Stomach (tissue), 9 donors: Measurements from ENCODE around the gene MYLK3. TPM values are rescaled to one million over a fixed set of nuclear protein-coding genes. Genes with fewer than 3 reads are reported as not detected.

Source experiments
- DNase-seq, 2 donors: peaks; one replicate each; pipeline versions ENCODE4 v3.0.0 to v3.0.0-alpha.2; 2013 to 2019
- H3K27ac ChIP-seq, 5 donors: fragments of 200-600 bp in 4 of 5; sonication (generic) in 4 of 5; one replicate each; pipeline ENCODE4 v1.5.1; 2013 to 2019; ENCODE audit warnings: mild to moderate bottlenecking in 1 of 5, moderate library complexity in 1 of 5
- H3K27me3 ChIP-seq, 3 donors: fragments of 200-600 bp; sonication (generic); one replicate each; pipeline ENCODE4 v1.5.1; 2017 to 2019; ENCODE audit warnings: mixed run types in 1 of 3
- H3K36me3 ChIP-seq, 4 donors: fragments of 200-600 bp; sonication (generic); 1 replicate in 3 of 4; 2 replicates in 1 of 4; pipeline ENCODE4 v1.5.1; 2016 to 2019
- H3K4me1 ChIP-seq, 4 donors: fragments of 200-600 bp; sonication (generic); one replicate each; pipeline ENCODE4 v1.5.1; 2016 to 2019
- H3K4me3 ChIP-seq, 4 donors: fragments of 200-600 bp; sonication (generic) in 3 of 4; one replicate each; pipeline ENCODE4 v1.5.1; 2016 to 2019; ENCODE audit warnings: mild to moderate bottlenecking in 1 of 4
- H3K9me3 ChIP-seq, 4 donors: fragments of 200-600 bp; sonication (generic); one replicate each; pipeline ENCODE4 v1.5.1; 2016 to 2019
- EP300 ChIP-seq: sonication (generic); formaldehyde crosslinking; IDR thresholded peaks from one replicate; pipeline ENCODE4 v1.6.1; 2017; ENCODE audit warnings: antibody characterized with exemption
- POLR2A ChIP-seq, 4 donors: fragments of 450-650 bp; IDR thresholded peaks; one replicate each; pipeline ENCODE4 v1.6.1; 2016; ENCODE audit warnings: antibody characterized with exemption in 4 of 4, control low read depth in 2 of 4, mild to moderate bottlenecking in 1 of 4, moderate library complexity in 1 of 4
- POLR2AphosphoS5 ChIP-seq, 3 donors: sonication (generic); formaldehyde crosslinking; IDR thresholded peaks; one replicate each; pipeline ENCODE4 v1.6.1; 2016; ENCODE audit warnings: antibody characterized with exemption in 3 of 3
- WGBS, 5 donors: extraction: QIAGEN DNeasy Blood & Tissue Kit in 3 of 5; methylation state at CpG; one replicate each; pipeline versions ENCODE4 v1.1.5 to v1.1.7; 2013 to 2018; 5-methylcytosine and 5-hydroxymethylcytosine counted together
- intact Hi-C: fragments of 100-400 bp; cut with DNase I; formaldehyde crosslinking; loops from one replicate; pipeline ENCODE4 v1.15.1; 2023; ENCODE audit warnings: low total_unique reads
- polyA plus RNA-seq, 3 donors: library from polyadenylated mRNA; stranded (reverse); fragments of 200-250 nt; gene quantifications; one replicate each; pipeline ENCODE4 v1.2.3, GENCODE V29; 2013
- total RNA-seq, 5 donors: library from RNA; depleted of rRNA; stranded (reverse); fragments of >200 nt; gene quantifications; one replicate each; pipeline versions ENCODE4 v1.1.0 to v1.2.3, GENCODE V29; 2014 to 2016
- TF ChIP-seq, protein P1 (sequence below), 7 experiments: fragments of 450-650 bp in 4 of 7; fragments of 200-600 bp in 3 of 7; sonication (generic) in 3 of 7; IDR thresholded peaks; one replicate each; pipeline ENCODE4 v1.5.1; 2016 to 2019; ENCODE audit warnings: antibody characterized with exemption in 7 of 7, control low read depth in 2 of 7, mild to moderate bottlenecking in 1 of 7
- donor health status: healthy with polysubstance abuse.
- donor health status: Bipolar disorder and iron deficiency.
- donor health status: healthy.

The MYLK3 gene
- total and polyA plus RNA-seq, 8 donors = 0.05 to 0.46 (median 0.12) TPM; not detected in 4

DNA sequence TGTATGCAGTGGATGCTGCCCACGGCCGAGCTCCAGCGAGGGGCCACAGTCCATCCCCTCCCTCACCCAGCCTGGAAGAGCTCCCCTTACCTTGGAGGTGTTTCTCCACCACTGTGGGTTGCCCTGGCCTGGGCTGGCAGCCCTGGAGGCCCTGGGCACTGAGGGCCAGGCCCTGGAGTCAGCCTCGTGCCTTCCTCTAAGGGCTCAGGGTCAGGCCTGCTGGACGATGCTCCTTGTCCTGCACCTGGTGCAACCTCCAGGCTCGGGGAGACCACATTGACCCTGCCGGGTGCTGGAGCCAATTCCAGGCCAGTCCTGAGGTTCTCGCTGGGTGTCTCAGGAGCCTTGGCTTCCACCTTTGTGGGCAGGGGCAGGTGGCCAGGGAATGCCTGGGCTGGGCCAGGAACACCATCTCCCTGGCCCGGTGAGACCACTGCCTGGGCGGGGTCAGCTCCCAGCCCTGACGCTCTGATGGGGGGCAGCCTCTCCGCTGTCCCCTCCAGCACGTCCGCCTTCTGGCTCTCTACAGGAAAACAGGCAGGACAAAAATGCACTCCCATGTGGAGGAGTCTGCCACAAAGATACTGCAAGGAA, 10.4 kb downstream of the MYLK3 start:
- no peak for TF ChIP-seq EP300
- TF ChIP-seq, protein P1, sequence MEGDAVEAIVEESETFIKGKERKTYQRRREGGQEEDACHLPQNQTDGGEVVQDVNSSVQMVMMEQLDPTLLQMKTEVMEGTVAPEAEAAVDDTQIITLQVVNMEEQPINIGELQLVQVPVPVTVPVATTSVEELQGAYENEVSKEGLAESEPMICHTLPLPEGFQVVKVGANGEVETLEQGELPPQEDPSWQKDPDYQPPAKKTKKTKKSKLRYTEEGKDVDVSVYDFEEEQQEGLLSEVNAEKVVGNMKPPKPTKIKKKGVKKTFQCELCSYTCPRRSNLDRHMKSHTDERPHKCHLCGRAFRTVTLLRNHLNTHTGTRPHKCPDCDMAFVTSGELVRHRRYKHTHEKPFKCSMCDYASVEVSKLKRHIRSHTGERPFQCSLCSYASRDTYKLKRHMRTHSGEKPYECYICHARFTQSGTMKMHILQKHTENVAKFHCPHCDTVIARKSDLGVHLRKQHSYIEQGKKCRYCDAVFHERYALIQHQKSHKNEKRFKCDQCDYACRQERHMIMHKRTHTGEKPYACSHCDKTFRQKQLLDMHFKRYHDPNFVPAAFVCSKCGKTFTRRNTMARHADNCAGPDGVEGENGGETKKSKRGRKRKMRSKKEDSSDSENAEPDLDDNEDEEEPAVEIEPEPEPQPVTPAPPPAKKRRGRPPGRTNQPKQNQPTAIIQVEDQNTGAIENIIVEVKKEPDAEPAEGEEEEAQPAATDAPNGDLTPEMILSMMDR (IDR thresholded peaks at IDR 0.05) = no peak
- no peak for TF ChIP-seq POLR2AphosphoS5 (IDR thresholded peaks at IDR 0.05)
- no peak for TF ChIP-seq POLR2A (IDR thresholded peaks at IDR 0.05)
- H3K27me3 ChIP-seq = no peaks in the 10 kb centered on the region
- H3K4me3 ChIP-seq = no peak overlapping the region
- WGBS, 5 donors = 75 to 82% (median 81%) methylated on average over 4 to 14 of the region's 14 CpGs
- H3K27ac ChIP-seq = no peak overlapping the region
- H3K4me1 ChIP-seq = no peaks in the 10 kb centered on the region
- no peaks in the 10 kb centered on the region for H3K9me3 ChIP-seq
- no peak for DNase-seq
- H3K36me3 ChIP-seq = no peaks in the 10 kb centered on the region
- intact Hi-C loops = no loop called here

DNA sequence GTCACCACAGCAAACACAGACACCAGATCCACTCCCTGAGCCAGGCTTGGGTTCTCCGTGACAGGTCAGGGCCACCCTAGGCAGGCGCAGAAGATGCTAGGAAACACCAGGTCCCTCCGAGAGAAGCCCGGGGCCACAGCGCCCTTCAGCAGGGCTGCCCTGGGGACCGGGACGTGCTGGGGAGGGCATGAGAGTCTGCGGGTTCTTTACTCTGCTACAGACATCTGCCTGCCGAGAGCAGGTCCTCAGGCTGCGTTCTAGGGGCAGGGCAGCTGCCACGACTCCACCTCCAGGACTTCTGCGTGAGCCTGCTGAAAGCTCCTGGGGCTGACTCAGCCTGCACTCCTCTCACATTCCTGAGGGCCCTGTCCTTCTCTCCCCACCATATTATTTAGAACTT, 11.4 kb downstream of the MYLK3 start:
- WGBS, 5 donors = 68 to 81% (median 70%) methylated on average over 11 to 12 of the region's 12 CpGs
- intact Hi-C loops = no loop called here
- H3K36me3 ChIP-seq = no peaks in the 10 kb centered on the region
- no peak for TF ChIP-seq EP300
- TF ChIP-seq POLR2A (IDR thresholded peaks at IDR 0.05) = no peak
- TF ChIP-seq POLR2AphosphoS5 (IDR thresholded peaks at IDR 0.05) = no peak
- TF ChIP-seq, protein P1 (IDR thresholded peaks at IDR 0.05) = no peak
- H3K4me1 ChIP-seq = no peaks in the 10 kb centered on the region
- H3K27me3 ChIP-seq = no peaks in the 10 kb centered on the region
- no peaks in the 10 kb centered on the region for H3K9me3 ChIP-seq
- no peak overlapping the region for H3K27ac ChIP-seq
- no peak for DNase-seq
- H3K4me3 ChIP-seq = no peak overlapping the region

DNA sequence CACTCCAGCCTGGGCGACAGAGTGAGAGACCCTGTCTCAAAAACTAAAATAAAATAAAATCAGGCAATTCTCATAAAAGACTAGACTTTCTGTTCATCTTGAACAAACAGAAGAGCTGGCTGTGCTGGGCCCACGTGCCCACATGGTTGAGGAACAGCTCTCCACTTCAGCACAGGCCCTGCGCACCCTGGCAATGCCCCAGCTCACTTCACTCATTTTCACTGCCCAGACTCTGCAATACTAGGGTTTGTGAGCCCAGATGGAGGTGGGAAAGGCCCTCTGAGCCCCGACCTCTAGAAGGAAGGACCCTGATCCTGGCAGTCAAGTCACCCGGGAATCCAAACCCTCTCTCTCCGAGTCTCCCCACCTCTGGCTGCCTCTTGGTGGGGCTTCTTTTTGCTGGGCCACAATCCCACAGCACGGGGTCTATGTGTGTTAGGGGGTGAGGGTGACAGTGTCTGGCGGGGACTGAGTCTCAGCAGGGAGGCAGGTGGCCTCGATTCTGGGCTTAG, 14.8 kb downstream of the MYLK3 start:
- Histone ChIP-seq H3K4me3 (no peak overlapping the region), H3K4me1 (no peaks in the 10 kb centered on the region), H3K36me3 (no peaks in the 10 kb centered on the region), H3K27me3 (no peaks in the 10 kb centered on the region), H3K27ac (no peak overlapping the region), H3K9me3 (no peaks in the 10 kb centered on the region)
- no peak for DNase-seq
- intact Hi-C loops = no loop called here
- no peak for TF ChIP-seq POLR2AphosphoS5 (IDR thresholded peaks at IDR 0.05)
- no peak for TF ChIP-seq POLR2A (IDR thresholded peaks at IDR 0.05)
- TF ChIP-seq EP300 = no peak
- TF ChIP-seq, protein P1 (IDR thresholded peaks at IDR 0.05) = no peak
- WGBS, 5 donors = 73 to 85% (median 76%) methylated on average over 9 of the region's 9 CpGs

DNA sequence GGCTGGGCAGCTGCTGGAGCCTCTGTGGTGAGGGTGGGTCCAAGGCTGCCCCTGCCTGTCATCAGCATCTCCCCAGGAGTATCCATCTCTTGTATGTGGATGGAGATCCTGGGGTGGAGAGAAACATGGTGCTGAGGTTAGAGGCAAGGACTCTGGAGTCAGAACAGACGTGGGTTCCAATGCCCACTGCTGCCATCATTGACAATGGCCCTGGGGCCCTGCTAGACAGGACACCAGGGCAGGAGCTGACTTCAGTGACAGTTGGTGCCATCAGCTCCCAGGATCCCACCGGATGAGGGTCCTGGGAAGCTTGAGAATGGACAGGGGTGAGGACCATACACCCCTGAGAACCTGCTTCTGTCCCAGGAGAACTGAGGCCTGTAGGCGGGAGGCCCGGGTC, 15.6 kb downstream of the MYLK3 start:
- DNase-seq = no peak
- intact Hi-C loops = no loop called here
- Histone ChIP-seq H3K4me3 (no peak overlapping the region), H3K9me3 (no peaks in the 10 kb centered on the region), H3K27ac (no peak overlapping the region), H3K27me3 (no peaks in the 10 kb centered on the region), H3K36me3 (no peaks in the 10 kb centered on the region), H3K4me1 (no peaks in the 10 kb centered on the region)
- TF ChIP-seq, protein P1 (IDR thresholded peaks at IDR 0.05) = no peak
- no peak for TF ChIP-seq POLR2AphosphoS5 (IDR thresholded peaks at IDR 0.05)
- no peak for TF ChIP-seq POLR2A (IDR thresholded peaks at IDR 0.05)
- no peak for TF ChIP-seq EP300
- 72 to 78% (median 74%) methylated on average over 4 of the region's 4 CpGs for WGBS, 5 donors
